Mucosa of descending colon (tissue), 3 donors: Measurements from ENCODE around the gene EXOC6. TPM values are rescaled to one million over a fixed set of nuclear protein-coding genes. Genes with fewer than 3 reads are reported as not detected.

Source experiments
- ATAC-seq: fragments of 200-7000 bp; cut with Tn5 transposase; one replicate; pipeline ENCODE4 v1.9.1; 2020; ENCODE audit warnings: mild to moderate bottlenecking, moderate library complexity
- DNase-seq, 3 donors: peaks; one replicate each; pipeline ENCODE4 v3.0.0-alpha.2; 2020
- H3K36me3 ChIP-seq: fragments of 200-600 bp; one replicate; pipeline ENCODE4 v1.8.0; 2021; ENCODE audit warnings: low read depth, mild to moderate bottlenecking
- H3K4me1 ChIP-seq: fragments of 200-600 bp; one replicate; pipeline ENCODE4 v1.8.0; 2021; ENCODE audit warnings: low read depth, mild to moderate bottlenecking
- H3K4me3 ChIP-seq: fragments of 200-600 bp; one replicate; pipeline ENCODE4 v1.8.0; 2021; ENCODE audit warnings: mild to moderate bottlenecking
- H3K9me3 ChIP-seq: fragments of 200-600 bp; one replicate; pipeline ENCODE4 v1.8.0; 2021; ENCODE audit warnings: mild to moderate bottlenecking
- CTCF ChIP-seq: fragments of 200-600 bp; IDR thresholded peaks from one replicate; pipeline ENCODE4 v1.8.0; 2022; ENCODE audit warnings: antibody characterized with exemption, mild to moderate bottlenecking
- intact Hi-C, 2 donors: fragments of 100-400 bp; cut with DNase I in 1 of 2; cut with micrococcal nuclease in 1 of 2; formaldehyde crosslinking; loops; one replicate each; pipeline versions ENCODE4 v1.11.0 to v1.11.1; 2022; cut with DNase I, micrococcal nuclease
- total RNA-seq, 3 donors: library from RNA; stranded (reverse); fragmentation: NEBNext Ultra II Directional in 2 of 3; extraction: Animal tissue kit (Norgen Biotek cat#: 25700) in 2 of 3; gene quantifications; one replicate each; pipeline versions ENCODE4 v1.2.1 to v1.2.4, GENCODE V29; 2021 to 2023
- donor health status: DM: no; HTN: no; CAD: no; lungs with moderate emphysema.
- donor health status: DM: no; HTN: no; CAD: no.
- donor health status: DM: no; HTN: yes; CAD: no.

Gene EXOC6
- total RNA-seq, 3 donors from 2014 or later = 12.7 to 13.9 (median 13.1) TPM

DNA sequence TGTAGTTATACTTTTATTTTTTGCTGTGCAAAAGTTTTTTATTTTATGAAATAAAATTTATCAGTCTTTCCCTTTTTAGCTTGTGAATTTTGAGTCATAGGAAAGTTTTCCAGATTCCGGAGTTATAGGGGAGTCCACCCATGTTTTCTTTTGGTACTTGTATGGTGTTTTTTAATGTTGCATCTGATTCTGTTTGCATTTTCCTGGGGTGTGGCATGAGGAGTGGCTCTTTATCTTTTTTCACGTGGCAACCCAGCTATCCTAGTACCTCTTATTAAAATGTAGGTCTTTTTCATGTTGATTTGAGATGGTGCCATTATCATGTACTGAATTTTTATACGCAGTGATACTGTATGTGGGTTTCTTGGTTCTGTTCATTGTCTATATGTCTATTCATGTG is 19.7 kb downstream of the EXOC6 start:
- ATAC-seq (no peak), DNase-seq (no peak)
- intact Hi-C loops = no loop called here

GRCh38 chr10:92868557-92868956 is 20.2 kb downstream of the EXOC6 start:
- no peak for DNase-seq
- no peaks in the 10 kb centered on the region for H3K36me3 ChIP-seq
- H3K4me3 ChIP-seq = no peak overlapping the region
- intact Hi-C loops = no loop called here
- H3K9me3 ChIP-seq = no peaks in the 10 kb centered on the region
- H3K4me1 ChIP-seq = no peaks in the 10 kb centered on the region
- TF ChIP-seq CTCF = no peak
- no peak for ATAC-seq

More for the DNA sequence above, 19.7 kb downstream of the EXOC6 start:
- Histone ChIP-seq H3K9me3 (no peaks in the 10 kb centered on the region), H3K36me3 (no peaks in the 10 kb centered on the region), H3K4me1 (no peaks in the 10 kb centered on the region), H3K4me3 (no peak overlapping the region)
- no peak for TF ChIP-seq CTCF

- DNase-seq (no peak), ATAC-seq (no peak)
- no peak for TF ChIP-seq CTCF
- no peak overlapping the region for H3K4me3 ChIP-seq
- no peaks in the 10 kb centered on the region for H3K4me1 ChIP-seq
- intact Hi-C loops = no loop called here
- H3K9me3 ChIP-seq = no peaks in the 10 kb centered on the region
- no peaks in the 10 kb centered on the region for H3K36me3 ChIP-seq
Observed at GRCh38 chr10:92873029-92873428, 24.7 kb downstream of the EXOC6 start.

- intact Hi-C loops = no loop called here
- DNase-seq = no peak
- ATAC-seq = no peak
- H3K4me1 ChIP-seq = no peaks in the 10 kb centered on the region
- no peak for TF ChIP-seq CTCF
- no peak overlapping the region for H3K4me3 ChIP-seq
- H3K9me3 ChIP-seq = no peaks in the 10 kb centered on the region
- no peaks in the 10 kb centered on the region for H3K36me3 ChIP-seq
Observed at GRCh38 chr10:92876509-92877036, 28.3 kb downstream of the EXOC6 start.

GRCh38 chr10:92880233-92880861 is 32.0 kb downstream of the EXOC6 start:
- ATAC-seq = peak; percentile 46
- no peak for TF ChIP-seq CTCF
- DNase-seq = peak in 1 of 3 donors; percentile 60
- Histone ChIP-seq H3K4me3 (no peak overlapping the region), H3K9me3 (no peaks in the 10 kb centered on the region), H3K4me1 (no peaks in the 10 kb centered on the region), H3K36me3 (no peaks in the 10 kb centered on the region)
- intact Hi-C loops = no loop called here

GRCh38 chr10:92880917-92881316 is 32.6 kb downstream of the EXOC6 start:
- no peak for TF ChIP-seq CTCF
- intact Hi-C loops = no loop called here

More at GRCh38 chr10:92880917-92881316, 32.6 kb downstream of the EXOC6 start:
- ATAC-seq = no peak
- H3K36me3 ChIP-seq = no peaks in the 10 kb centered on the region
- no peak overlapping the region for H3K4me3 ChIP-seq
- no peaks in the 10 kb centered on the region for H3K9me3 ChIP-seq
- DNase-seq = no peak
- H3K4me1 ChIP-seq = no peaks in the 10 kb centered on the region
